CD1c-positive myeloid dendritic cell (primary cell): ENCODE measurements around the gene B4GALNT3.

ENCODE experiments used
- DNase-seq: peaks from one replicate; pipeline ENCODE4 v3.0.0-alpha.2; 2016; ENCODE audit errors: extremely low spot score

B4GALNT3 gene

DNA sequence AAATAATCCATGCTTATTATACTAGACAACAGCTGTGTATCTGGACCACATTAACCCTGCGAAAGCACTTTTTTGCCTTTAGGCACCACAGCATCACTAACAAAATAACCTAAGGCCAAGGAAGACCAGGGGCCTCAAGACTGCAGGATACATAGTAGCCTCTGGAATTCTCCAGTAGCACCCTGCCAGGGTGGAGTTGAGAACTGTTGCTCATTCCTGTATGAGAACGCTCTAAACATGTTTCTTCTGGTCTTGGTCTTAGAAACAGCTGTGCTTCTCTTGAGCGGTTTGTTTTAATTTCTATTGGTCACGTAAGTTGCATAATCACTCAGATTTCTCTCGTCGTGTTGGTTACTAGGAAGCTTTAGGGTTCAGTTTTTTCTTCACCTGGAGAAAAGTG, 7.9 kb downstream of the B4GALNT3 start:
- DNase-seq, result no peak

DNA sequence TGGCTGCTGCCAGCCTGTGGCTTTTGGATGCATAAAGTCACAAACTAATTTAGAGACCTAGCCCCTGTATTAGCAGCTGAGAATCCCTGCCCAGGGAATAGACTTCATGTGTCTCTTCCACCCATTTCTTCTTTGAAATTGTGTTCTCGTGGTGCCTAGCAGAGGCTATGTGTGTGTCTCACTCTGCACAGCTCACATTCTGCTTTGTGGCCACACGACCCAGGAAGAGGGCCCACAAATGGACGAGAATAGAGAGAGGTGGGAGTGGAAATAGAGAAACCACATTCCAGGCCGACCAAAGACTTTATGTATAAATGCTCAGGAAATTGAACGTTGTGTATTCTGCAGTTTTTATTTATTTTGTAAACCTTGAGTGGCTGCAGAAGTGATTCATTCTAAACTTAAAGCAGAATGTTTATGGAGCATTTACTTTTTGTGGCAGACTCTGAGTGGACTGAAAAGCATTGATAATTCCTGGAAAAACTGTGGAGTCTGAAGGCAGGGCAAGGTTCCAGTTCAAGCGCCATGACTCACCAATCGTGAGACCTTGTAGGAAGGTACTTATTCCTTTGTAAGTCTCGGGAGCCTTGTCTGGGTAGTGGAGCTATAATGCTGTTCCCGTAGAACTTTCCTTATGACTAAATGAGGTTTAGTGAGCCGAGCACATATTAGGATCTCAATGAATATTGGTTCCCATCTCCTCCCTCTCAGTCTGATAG, 9.1 kb downstream of the B4GALNT3 start:
- no peak for DNase-seq

DNA sequence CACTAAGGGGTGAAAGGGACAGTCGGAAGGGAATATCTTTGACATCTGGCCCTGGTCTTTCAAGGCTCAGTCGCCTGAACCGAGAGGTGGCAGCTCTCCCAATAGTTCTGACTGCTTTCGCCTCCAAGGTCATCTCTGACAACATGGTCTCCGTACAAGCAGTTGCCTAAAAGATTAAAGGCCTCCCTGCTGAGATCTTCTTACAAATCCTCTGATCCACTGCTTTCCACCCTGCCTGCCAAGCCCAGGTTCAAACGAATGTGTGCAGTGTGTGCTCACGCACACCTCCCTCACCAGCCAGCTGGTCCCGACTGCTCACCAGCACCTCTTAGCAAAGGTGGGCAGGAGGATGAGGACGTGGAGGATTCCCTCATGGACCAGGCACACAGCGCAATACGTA, 10.4 kb downstream of the B4GALNT3 start:
- DNase-seq, result no peak

DNA sequence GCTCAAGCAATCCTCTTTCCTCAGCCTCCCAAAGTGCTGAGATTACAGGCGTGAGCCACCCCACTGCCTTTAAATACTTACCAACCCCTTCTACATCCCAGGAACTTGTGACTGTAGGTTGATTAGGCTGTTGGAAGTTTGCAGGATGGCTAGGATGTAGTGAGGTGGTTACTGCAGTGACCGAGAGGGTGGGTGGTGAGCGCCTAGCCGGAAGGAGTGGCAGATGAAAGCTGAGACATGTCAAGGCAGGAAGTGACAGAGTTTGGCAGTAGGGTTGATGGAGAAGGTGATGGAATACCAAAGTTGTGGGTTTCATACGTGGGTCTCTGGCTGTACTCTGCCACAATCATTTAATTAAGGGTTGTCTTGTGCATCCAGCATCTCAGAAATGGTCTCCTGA, 13.5 kb downstream of the B4GALNT3 start:
- no peak for DNase-seq

DNA sequence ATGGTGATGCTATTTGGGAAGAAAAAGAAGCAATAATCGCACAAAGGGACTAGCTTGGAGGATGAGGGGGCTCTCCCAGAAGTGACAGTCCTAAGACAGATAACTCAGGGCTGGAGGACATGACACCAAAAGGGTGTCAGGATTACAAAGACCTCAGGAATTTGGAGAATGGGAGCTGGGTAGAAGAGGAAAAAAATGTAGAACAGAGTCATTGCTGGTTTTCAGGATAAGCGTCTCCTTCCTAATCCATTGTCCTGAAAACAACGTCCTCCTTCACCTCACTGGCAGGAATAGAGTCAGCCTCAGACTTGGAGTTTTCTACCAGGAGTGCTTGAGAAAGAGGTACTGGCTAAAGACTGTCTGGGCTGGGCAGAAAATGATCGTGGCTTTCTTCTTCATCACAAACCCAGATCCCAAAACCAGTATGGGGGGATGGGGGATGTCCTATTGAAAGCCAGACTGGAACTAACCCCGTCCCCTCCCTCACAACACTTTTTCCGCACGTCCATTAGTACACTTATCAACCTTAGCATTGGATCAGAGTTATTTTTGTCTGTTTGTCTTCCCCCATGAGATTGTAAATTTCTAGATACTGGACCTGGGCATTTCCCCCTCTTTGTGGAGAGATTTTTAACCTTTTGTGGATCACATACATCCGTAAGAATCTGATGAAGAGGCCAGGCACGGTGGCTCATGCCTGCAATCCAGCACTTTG, 14.3 kb downstream of the B4GALNT3 start:
- DNase-seq, result no peak

DNA sequence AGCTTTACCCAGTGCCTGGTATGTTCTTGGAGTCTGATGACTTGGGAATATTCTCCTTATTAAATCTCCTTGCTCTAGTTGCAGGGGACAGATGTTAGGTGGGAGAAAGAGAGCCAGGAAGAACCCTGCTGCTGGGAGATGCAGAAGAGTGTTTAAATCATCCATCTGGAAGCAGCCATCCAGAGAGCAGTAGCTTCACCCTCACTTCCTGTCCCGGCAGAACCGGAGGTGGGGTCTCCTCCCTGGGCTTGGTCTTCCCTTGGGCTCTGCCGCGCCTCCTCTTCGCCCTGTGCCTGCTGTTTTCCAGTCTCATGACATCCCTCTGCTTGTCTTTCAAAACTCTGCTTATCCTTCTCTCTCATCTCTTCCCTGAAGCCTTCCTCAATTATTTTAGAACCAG, 15.5 kb downstream of the B4GALNT3 start:
- no peak for DNase-seq

DNA sequence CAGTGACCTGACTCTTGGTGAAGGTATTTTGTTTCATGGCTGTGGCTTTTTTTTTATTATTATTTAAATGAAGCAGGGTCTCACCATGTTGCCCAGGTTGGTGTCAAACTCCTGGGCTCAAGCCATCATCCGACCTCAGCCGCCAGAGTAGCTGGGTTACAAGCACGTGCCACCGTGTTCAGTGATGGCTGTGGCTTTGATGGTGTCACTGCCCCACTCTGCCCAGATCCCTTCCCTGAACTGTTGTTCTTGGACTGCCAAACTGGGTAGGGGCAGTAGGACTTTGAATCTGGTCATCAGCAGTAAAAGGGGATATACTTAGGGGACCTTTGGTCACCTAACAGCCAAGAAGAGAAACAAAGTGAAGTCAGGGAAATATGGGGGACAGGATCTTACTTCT, 19.4 kb downstream of the B4GALNT3 start:
- no peak for DNase-seq

DNA sequence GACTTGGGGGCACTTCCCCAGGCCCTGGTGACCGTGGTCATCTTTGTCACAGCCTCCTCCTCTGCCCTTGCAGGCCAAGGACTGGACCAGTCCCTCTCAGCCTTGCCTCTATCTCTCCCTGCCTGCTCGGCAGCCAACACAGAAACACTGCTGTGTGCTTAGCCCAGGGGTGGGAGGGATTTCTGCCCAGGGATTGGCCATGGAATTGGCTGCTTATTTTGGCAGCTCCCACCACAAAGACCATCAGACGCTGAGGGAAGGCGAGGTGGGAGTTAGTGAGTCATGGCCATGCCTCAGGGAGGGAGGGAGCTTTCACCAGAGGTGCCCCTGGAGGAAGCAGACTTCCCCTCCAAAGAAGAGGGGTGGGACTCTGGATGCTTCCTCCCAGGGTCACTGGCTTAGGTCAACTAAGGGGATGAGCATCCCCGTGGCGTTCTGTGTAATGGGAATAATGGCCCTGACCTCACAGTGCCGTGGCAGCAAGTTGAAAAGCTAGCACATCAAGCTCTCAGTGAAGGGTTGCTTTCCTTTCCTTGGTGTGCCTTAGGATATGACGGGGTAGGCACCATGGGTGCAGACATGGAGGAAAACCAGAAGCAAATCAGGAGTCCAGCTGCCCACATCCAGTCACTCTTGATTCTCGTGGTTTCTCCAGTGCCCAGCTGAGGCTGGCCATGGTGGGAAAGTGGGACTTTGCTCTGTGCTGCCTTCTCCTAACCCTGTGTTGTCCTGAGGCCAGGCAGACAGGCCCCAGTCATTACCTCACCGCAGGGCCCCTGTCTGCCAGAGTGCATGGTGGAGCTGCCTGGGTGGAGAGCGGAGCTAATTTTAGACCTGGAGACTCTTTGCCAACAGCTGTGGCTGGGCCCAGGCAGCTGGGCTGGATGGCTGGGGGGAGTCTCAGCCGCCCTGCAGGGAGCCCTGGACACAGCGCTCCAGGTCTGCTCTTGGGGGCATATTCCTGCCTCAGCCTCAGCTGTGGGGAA, 21.4 kb downstream of the B4GALNT3 start:
- DNase-seq, result no peak

DNA sequence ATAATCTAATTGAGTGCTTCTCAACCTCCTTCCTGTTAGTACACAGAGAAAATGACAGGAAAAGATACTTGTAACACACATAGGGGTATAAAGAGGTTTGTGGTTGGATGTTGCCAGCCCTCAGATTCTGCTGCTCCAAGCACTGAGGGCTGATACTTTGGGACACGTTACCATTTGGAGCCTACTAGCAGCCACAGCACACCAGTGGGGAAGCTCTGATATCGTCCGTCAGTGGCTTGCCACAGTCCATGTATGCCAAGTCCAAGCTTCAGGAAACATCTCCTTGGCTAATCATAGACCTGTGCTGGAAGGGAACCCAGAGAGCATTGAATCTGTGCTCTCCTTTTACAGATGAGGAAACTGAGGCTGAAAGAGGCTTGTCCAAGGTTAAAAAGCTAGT, 22.3 kb downstream of the B4GALNT3 start:
- no peak for DNase-seq

DNA sequence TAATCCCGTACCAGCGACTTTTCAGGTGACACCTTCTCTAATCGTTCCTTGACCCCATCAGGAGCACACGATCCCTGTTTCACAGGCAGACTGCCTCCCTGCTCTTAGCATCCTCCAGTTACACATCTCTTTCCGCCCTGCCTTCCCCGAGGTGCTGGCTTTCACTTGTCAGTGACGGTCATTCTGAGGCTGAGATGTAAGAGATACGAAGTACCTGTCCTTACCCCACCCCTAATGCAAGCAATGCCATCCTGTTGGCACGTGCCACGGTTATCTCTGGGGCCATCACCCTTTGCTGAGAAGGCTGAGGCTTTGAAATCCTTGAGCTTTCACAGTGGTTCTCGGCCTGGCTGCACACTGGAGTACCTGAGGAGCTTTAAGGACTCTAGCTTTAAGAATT, 24.4 kb downstream of the B4GALNT3 start:
- no peak for DNase-seq

DNA sequence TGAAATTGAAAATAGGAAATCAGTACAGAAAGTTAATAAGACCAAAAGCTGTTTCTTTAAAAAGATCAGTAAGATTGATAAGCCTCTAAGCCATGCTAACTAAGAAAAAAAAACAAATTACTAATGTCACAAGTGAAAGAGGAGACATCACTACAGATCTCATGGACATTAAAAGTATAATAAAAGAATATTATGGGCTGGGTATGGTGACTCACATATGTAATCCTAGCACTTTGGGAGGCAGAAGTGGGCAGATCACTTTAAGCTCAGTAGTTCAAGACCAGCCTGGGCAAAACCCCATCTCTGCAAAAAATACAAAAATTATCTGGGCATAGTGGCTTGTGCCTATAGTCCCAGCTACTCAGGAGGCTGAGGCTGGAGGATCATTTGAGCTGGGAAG, 30.5 kb downstream of the B4GALNT3 start:
- no peak for DNase-seq

DNA sequence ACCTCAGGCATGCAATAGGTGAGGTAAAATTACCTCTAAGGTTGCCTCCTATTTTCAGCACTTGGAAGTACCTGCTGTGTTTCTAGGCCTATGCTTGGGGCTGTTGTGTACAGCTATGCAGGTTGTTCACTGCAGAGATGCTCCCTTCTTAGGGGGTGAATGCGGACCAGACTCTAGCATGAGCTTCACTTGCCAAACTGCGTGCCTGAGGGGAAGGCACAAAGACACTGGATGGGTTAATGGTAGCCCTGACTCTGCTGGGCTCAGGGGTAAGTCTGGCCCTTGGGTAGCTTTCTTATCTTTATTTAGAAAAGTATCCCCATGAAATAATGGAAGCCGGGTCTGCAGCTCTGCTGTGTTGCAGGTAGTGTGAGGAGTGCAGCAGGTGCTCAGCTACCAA, 35.7 kb downstream of the B4GALNT3 start:
- DNase-seq, result no peak

DNA sequence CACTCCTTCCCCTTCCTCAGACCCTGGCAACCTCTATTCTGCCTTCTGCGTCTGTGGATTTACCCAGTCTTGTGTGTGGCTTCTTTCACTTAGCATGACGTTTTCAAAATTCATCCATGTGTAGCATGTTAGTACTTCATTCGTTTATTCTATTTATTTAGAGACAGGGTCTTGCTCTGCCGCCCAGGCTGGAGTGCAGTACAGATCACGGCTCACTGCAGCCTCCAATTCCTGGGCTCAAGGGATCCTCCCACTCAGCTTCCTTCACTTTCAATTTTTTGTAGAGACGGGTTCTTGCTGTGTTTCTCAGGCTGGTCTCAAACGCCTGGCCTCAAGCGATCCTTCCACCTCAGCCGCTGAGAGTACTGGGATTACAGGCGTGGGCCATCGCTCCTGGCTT, 37.0 kb downstream of the B4GALNT3 start:
- DNase-seq, result no peak

DNA sequence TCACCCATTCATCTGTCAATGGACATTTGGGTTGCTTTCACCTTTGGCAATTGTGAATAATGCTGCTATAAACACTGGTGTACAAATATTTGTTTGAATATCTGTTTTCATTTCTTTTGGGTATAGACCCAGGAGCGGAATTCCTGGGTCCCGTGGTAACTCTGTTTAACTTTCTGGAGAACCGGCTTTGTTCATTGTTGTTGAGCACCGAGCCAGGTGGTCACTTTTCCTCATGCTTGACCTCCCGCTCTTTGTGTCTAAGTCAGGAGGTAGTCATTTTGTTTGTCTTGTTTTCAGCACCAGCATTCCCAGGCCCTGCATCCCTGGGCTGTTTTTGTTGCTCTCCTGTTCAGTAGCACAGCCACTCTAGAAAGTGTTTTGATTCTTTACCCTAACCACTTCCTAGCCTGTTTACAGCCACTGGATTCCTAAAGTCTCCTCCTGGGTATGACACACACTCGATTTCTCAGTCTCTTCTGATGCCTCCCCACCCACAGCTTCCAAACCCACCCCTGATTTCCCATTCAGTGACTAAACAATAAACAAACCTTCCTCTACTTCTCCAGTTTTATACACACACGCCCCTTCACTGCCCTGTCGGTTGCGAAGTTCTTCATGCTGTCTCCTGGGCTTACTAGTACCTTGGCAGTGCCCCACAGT, 37.9 kb downstream of the B4GALNT3 start:
- DNase-seq, result no peak

DNA sequence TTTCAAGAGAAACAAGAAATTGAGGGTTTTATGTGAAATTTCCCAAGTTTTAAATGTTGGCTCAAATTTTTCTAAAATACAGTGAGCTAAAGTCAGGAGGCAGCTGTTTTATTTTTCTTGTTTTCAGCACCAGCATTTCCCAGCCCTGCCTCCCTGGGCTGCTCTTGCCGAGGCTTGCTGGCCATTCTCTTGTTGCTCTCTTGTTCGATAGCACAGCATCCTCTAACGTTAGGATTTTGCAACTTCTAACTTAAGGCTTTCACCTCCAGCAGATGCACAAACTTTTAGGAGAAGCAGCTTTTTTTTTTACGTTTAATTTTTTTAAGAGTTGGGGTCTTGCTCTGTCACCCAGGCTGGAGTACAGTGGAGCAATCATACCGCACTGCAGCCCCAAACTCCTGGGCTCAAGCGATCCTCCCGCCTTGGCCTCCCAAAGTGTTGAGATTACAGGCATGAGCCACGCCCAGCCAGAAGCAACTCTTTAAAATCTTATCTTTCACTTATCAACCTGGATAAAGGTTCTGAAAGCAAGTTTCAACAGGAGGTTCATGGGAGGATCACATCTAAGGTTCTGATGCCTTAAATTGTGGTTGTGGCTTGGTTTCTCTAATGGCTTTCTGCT, 40.2 kb downstream of the B4GALNT3 start:
- no peak for DNase-seq

DNA sequence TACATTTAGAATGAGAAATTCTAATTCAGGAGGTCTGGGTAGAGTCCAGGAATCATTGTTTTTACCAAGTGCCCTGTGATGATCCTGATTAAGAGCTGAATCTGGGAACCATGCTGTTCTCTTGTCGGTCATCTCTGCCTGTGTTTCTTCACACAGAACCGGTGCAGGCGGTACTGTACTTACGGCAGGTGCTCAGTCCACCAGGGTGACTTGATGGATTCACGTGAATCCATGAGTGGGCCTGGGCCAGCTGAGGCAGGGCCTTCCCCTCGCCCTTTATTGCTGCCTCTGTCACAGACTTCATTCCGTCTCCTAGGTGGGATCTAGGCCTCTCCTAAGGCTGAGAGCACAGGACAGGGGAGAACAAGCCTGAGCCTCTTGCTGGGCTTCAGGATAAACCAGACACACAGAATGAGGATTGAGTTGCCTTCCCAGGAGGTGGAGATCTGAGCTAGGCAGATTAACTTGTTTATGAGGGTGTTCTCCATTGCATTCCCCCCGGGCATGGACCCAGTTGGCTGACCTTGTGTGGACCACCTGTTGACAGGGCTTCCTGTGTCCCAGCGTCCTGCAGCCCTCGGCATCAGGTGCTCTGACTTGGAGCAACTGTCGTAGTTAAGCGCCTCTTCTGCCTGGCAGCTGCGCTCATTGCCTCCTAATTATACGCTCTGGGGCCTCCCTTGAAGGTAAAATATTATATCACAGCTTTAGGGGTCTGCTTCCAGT, 42.1 kb downstream of the B4GALNT3 start:
- no peak for DNase-seq

DNA sequence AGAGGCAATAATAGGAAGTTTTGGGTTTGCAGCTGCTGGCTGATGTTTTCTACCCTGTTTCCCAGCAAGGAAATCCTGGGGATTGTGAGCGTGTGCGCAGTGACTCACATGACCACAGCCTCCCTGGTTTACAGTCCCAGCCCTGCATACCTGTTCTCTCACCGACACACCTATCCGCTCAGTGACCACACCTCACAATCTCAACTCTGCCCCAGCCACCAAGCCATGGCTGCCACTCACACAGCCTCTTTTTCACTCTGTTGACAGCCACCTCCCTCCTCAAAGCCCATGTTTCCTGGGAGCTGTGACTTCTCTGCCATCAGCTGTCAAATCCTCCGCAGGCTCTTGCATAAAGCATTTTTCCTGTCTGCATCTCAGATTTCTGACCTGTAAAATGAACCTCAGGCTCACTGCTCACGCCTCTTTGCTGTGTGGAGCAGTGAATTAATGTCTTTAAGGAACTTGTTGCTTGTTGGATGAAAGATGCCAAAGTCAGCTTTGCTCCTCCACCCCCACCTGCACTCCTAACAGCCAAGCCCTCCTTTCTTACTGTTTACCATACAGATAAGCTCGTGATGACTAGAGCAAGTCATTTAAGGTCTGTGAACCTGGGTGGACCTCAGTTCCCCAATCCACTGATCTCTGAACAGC, 43.5 kb downstream of the B4GALNT3 start:
- DNase-seq, result no peak

DNA sequence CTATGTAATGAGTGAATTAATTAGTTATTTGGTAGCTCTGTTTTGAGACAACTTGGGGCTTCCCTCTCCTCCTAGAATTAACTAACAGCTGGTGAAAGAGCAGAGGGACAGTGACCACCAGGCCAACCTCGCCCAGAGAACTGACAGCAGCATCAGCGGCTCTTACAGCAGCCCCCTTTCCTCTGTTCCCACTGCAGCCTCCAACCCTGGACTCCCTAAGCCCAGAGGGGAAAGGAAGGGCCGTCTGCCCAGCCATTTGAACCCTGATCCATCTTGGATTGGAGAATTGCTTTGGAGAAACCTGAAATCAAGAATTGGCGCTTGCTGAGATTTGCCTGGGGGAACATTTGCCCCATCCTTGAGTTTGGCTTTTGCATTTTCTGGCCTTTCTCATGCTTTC, 45.5 kb downstream of the B4GALNT3 start:
- DNase-seq, result no peak

DNA sequence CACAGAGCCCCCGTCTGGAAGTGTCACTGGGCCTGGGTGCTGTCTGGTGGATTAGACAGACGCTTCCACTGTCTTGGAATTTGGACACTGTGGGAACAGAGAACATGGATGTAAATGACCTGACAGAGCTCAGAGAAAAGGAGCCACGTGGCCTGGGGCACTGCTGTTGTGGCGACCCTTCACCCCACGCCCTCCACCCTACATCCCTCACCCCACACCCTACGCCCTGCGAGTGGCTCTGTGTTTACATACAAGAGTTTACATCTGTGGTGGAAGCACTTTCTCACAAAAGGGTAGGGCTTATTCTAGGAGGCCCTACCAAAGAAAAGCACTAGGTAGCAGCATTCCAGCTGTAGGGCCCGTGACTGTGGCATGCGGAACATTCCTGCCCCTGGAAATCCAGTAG, 47.7 kb downstream of the B4GALNT3 start:
- DNase-seq, result no peak

DNA sequence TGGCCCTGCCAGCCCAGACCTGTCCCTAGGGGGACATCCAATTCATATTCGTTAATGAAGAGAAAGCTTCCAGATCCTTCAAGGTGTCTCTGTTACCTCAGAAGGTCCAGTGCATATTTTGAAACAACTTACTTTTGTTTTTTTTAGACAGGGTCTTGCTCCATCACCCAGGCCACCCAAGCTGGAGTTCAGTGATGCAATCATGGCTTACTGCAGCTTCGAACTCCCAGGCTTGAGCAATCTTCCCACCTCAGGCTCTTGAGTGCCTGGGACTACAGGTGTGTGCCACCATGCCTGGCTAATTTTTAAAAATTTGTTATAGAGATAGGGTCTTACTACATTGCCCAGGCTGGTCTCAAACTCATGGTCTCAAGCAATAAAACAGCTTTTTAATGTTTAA, 48.4 kb downstream of the B4GALNT3 start:
- DNase-seq, result no peak
